ENCODE measurements around the gene SLAMF9.

- TF ChIP-seq CTCF (IDR thresholded peaks at IDR 0.05) (no peak), RELA (CRISPR knock-in tag; IDR thresholded peaks at IDR 0.05; ENCODE audit: borderline replicate concordance) (no peak), SP1 (CRISPR knock-in tag; conservative IDR thresholded peaks at IDR 0.05) (no peak), GABPB1 (CRISPR knock-in tag; IDR thresholded peaks at IDR 0.05) (no peak), NR2C2 (CRISPR knock-in tag; IDR thresholded peaks at IDR 0.05) (no peak), TEAD4 (CRISPR knock-in tag; IDR thresholded peaks at IDR 0.05) (no peak), E2F4 (CRISPR knock-in tag; IDR thresholded peaks at IDR 0.05; ENCODE audit: borderline replicate concordance, low read depth) (no peak), E2F5 (CRISPR knock-in tag; IDR thresholded peaks at IDR 0.05) (no peak)
- TF ChIP-seq, protein P1, sequence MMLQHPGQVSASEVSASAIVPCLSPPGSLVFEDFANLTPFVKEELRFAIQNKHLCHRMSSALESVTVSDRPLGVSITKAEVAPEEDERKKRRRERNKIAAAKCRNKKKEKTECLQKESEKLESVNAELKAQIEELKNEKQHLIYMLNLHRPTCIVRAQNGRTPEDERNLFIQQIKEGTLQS (CRISPR knock-in tag; conservative IDR thresholded peaks at IDR 0.05) = no peak
- TF ChIP-seq, protein P2, sequence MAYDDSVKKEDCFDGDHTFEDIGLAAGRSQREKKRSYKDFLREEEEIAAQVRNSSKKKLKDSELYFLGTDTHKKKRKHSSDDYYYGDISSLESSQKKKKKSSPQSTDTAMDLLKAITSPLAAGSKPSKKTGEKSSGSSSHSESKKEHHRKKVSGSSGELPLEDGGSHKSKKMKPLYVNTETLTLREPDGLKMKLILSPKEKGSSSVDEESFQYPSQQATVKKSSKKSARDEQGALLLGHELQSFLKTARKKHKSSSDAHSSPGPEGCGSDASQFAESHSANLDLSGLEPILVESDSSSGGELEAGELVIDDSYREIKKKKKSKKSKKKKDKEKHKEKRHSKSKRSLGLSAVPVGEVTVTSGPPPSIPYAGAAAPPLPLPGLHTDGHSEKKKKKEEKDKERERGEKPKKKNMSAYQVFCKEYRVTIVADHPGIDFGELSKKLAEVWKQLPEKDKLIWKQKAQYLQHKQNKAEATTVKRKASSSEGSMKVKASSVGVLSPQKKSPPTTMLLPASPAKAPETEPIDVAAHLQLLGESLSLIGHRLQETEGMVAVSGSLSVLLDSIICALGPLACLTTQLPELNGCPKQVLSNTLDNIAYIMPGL (CRISPR knock-in tag; IDR thresholded peaks at IDR 0.05) = no peak
- TF ChIP-seq, protein P3, sequence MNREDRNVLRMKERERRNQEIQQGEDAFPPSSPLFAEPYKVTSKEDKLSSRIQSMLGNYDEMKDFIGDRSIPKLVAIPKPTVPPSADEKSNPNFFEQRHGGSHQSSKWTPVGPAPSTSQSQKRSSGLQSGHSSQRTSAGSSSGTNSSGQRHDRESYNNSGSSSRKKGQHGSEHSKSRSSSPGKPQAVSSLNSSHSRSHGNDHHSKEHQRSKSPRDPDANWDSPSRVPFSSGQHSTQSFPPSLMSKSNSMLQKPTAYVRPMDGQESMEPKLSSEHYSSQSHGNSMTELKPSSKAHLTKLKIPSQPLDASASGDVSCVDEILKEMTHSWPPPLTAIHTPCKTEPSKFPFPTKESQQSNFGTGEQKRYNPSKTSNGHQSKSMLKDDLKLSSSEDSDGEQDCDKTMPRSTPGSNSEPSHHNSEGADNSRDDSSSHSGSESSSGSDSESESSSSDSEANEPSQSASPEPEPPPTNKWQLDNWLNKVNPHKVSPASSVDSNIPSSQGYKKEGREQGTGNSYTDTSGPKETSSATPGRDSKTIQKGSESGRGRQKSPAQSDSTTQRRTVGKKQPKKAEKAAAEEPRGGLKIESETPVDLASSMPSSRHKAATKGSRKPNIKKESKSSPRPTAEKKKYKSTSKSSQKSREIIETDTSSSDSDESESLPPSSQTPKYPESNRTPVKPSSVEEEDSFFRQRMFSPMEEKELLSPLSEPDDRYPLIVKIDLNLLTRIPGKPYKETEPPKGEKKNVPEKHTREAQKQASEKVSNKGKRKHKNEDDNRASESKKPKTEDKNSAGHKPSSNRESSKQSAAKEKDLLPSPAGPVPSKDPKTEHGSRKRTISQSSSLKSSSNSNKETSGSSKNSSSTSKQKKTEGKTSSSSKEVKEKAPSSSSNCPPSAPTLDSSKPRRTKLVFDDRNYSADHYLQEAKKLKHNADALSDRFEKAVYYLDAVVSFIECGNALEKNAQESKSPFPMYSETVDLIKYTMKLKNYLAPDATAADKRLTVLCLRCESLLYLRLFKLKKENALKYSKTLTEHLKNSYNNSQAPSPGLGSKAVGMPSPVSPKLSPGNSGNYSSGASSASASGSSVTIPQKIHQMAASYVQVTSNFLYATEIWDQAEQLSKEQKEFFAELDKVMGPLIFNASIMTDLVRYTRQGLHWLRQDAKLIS (CRISPR knock-in tag; IDR thresholded peaks at IDR 0.05; ENCODE audit: borderline replicate concordance) = no peak
- TF ChIP-seq, protein P4, sequence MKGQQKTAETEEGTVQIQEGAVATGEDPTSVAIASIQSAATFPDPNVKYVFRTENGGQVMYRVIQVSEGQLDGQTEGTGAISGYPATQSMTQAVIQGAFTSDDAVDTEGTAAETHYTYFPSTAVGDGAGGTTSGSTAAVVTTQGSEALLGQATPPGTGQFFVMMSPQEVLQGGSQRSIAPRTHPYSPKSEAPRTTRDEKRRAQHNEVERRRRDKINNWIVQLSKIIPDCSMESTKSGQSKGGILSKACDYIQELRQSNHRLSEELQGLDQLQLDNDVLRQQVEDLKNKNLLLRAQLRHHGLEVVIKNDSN (CRISPR knock-in tag; IDR thresholded peaks at IDR 0.05) = no peak
These were observed 12.2 kb downstream of the SLAMF9 start for GRCh38 chr1:159941591-159942560.
